ENCODE data around the gene LIX1.

DNA sequence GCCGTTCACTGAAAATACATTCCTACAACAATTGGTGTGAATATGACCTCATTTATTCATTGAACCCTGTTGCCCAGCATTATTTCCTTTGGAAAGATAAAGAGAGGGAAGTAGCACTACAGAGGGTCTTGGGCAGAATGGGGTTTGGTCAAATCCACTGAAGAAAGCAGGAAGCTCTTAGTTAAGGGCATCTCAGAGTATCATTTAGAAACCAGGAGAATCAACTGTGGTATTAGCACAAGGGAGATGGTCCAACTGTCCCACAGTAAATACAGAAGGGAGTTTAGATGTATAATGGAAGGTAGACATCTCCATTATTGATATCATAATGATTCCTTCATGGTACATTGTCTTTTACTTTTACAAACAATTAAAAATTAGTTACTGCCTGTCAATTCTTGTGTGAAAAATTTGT, 47.1 kb downstream of the LIX1 start:
- TF ChIP-seq, protein P1, sequence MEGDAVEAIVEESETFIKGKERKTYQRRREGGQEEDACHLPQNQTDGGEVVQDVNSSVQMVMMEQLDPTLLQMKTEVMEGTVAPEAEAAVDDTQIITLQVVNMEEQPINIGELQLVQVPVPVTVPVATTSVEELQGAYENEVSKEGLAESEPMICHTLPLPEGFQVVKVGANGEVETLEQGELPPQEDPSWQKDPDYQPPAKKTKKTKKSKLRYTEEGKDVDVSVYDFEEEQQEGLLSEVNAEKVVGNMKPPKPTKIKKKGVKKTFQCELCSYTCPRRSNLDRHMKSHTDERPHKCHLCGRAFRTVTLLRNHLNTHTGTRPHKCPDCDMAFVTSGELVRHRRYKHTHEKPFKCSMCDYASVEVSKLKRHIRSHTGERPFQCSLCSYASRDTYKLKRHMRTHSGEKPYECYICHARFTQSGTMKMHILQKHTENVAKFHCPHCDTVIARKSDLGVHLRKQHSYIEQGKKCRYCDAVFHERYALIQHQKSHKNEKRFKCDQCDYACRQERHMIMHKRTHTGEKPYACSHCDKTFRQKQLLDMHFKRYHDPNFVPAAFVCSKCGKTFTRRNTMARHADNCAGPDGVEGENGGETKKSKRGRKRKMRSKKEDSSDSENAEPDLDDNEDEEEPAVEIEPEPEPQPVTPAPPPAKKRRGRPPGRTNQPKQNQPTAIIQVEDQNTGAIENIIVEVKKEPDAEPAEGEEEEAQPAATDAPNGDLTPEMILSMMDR (IDR thresholded peaks at IDR 0.05; ENCODE audit: insufficient read depth, low read depth, low read length): no peak
- no peak for TF ChIP-seq EZH2 (IDR thresholded peaks at IDR 0.05; ENCODE audit: insufficient read depth, low read length)

All from astrocyte (in vitro differentiated cells and primary cell).